Osteocyte (in vitro differentiated cells): ENCODE measurements around the gene ZPR1. TPM values are rescaled to one million over a fixed set of nuclear protein-coding genes. Genes with fewer than 3 reads are reported as not detected.

Experiments used
- DNase-seq: peaks from one replicate; pipeline ENCODE4 v3.0.0; 2021; ENCODE audit warnings: mixed read lengths; ENCODE audit not compliant: unreplicated experiment; ENCODE audit errors: extremely low spot score
- H3K27ac Mint-ChIP-seq: one replicate; pipeline ENCODE4 v1.8.0; 2021; ENCODE audit warnings: mild to moderate bottlenecking, mixed read lengths; ENCODE audit not compliant: unreplicated experiment
- H3K27me3 Mint-ChIP-seq: one replicate; pipeline ENCODE4 v1.8.0; 2021; ENCODE audit warnings: mixed read lengths; ENCODE audit not compliant: unreplicated experiment
- H3K36me3 Mint-ChIP-seq: one replicate; pipeline ENCODE4 v1.8.0; 2021; ENCODE audit warnings: mixed read lengths; ENCODE audit not compliant: unreplicated experiment
- H3K4me1 Mint-ChIP-seq: one replicate; pipeline ENCODE4 v1.8.0; 2021; ENCODE audit warnings: mixed read lengths; ENCODE audit not compliant: unreplicated experiment
- H3K4me3 Mint-ChIP-seq: one replicate; pipeline ENCODE4 v1.8.0; 2021; ENCODE audit warnings: mild to moderate bottlenecking, moderate library complexity, mixed read lengths; ENCODE audit not compliant: unreplicated experiment
- H3K9me3 Mint-ChIP-seq: one replicate; pipeline ENCODE4 v1.8.0; 2021; ENCODE audit warnings: mixed read lengths; ENCODE audit not compliant: unreplicated experiment
- total RNA-seq: library from RNA; stranded (reverse); gene quantifications from 2 replicates; pipeline ENCODE4 v1.2.1, GENCODE V29; 2021
- TF ChIP-seq, protein P1 (sequence below): fragments of 200-600 bp; sonication (generic); IDR thresholded peaks from 2 replicates; pipeline ENCODE4 v1.5.0; 2021; ENCODE audit warnings: antibody characterized with exemption, mild to moderate bottlenecking, moderate library complexity

Gene ZPR1
- total RNA-seq, 1 donor from 2014 or later: 35.1 TPM

GRCh38 chr11:116731821-116732220, 56.0 kb downstream of the ZPR1 start:
- Mint-ChIP-seq H3K27me3 (peaks cover 3% of the 10 kb centered on the region), H3K9me3 (no peaks in the 10 kb centered on the region), H3K4me1 (peaks cover 20% of the 10 kb centered on the region), H3K36me3 (no peaks in the 10 kb centered on the region), H3K27ac (no peak overlapping the region), H3K4me3 (no peak overlapping the region)
- TF ChIP-seq, protein P1, sequence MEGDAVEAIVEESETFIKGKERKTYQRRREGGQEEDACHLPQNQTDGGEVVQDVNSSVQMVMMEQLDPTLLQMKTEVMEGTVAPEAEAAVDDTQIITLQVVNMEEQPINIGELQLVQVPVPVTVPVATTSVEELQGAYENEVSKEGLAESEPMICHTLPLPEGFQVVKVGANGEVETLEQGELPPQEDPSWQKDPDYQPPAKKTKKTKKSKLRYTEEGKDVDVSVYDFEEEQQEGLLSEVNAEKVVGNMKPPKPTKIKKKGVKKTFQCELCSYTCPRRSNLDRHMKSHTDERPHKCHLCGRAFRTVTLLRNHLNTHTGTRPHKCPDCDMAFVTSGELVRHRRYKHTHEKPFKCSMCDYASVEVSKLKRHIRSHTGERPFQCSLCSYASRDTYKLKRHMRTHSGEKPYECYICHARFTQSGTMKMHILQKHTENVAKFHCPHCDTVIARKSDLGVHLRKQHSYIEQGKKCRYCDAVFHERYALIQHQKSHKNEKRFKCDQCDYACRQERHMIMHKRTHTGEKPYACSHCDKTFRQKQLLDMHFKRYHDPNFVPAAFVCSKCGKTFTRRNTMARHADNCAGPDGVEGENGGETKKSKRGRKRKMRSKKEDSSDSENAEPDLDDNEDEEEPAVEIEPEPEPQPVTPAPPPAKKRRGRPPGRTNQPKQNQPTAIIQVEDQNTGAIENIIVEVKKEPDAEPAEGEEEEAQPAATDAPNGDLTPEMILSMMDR: no peak
- DNase-seq: no peak

GRCh38 chr11:116731097-116731761, 56.6 kb downstream of the ZPR1 start:
- no peak overlapping the region for H3K27ac Mint-ChIP-seq
- H3K36me3 Mint-ChIP-seq: no peaks in the 10 kb centered on the region
- H3K4me1 Mint-ChIP-seq: peaks cover 26% of the 10 kb centered on the region

DNA sequence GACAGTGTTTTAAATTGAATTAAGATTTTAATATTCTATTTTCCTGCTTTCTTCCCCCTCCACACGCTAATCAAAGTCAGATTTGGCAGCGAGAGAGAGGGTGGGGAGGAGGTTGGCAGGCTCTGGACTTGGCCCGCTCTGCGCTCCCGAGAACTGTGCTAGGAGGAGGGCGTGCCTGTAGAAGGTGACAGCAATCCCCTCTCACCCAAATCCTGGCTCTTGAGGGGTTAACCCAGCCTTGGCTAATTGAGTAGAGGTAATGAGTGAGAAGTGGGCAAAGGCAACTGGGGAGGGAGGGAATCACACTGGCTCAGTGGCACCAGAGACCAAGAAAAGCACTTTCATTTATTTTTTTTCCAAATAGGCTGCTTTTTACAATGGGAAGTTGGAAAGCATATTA, 57.2 kb downstream of the ZPR1 start:
- peaks cover 33% of the 10 kb centered on the region for H3K4me1 Mint-ChIP-seq
- no peaks in the 10 kb centered on the region for H3K36me3 Mint-ChIP-seq
- DNase-seq: no peak
- TF ChIP-seq, protein P1: no peak
- H3K27ac Mint-ChIP-seq: no peak overlapping the region
- no peak overlapping the region for H3K4me3 Mint-ChIP-seq
- H3K27me3 Mint-ChIP-seq: peaks cover 3% of the 10 kb centered on the region
- H3K9me3 Mint-ChIP-seq: no peaks in the 10 kb centered on the region

More at GRCh38 chr11:116731097-116731761, 56.6 kb downstream of the ZPR1 start:
- Mint-ChIP-seq H3K4me3 (no peak overlapping the region), H3K27me3 (peaks cover 3% of the 10 kb centered on the region), H3K9me3 (no peaks in the 10 kb centered on the region)
- DNase-seq: peak; percentile 89
- TF ChIP-seq, protein P1: peak; percentile 21

DNA sequence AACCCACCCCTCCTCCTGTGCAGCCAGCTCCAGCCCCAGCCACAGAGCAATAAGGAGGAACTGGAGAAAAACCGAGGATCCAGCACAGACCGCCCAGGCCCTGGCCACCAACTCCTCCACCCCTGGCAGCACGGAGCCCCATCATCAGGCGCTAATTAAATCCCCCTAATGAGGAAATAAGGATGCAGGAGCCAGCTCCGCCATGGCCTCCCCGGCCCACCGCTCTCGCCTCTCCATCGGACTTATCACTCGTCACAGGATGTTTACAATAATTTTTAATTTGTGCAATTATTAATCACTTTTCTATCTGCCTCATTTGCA, 57.6 kb downstream of the ZPR1 start:
- Mint-ChIP-seq H3K4me1 (peaks cover 33% of the 10 kb centered on the region), H3K4me3 (no peak overlapping the region), H3K27me3 (peaks cover 3% of the 10 kb centered on the region), H3K27ac (no peak overlapping the region), H3K36me3 (no peaks in the 10 kb centered on the region), H3K9me3 (no peaks in the 10 kb centered on the region)
- TF ChIP-seq, protein P1: no peak
- DNase-seq: no peak

DNA sequence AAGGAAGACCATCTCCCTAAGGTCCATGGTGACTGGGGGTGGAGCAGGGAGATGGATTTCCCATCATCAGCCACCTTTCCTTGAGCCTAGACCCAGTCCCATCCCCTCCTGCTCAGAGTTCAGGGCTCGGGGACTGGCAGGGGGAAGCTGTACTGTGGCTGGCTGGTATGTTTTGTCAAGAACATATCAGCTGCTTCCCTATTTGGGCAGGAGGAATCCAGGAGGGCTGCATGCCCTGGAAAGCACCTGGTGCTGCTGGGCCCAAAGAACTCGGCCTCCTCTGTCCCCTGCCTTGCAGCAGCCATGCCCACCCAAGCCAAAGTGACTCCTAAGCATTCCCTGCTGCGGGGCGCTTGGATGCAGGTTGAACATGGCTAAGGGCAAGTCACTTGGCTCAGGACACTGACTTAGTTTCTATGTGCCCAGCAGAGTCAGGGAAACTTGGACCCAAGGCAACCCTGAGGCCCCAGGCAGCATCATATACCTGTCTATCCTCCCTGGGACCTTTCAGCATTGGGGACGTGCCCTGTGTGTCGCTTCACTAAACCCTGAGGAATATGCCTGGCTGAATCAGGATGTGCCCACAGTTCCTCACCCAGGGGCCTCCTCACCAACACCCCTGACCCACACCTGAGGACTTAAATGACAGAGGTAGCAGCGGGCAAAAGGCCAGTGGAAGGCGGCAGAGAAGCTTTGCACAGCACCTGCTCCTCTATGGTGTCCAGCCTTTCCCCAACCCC, 58.2 kb downstream of the ZPR1 start:
- Mint-ChIP-seq H3K4me1 (peaks cover 34% of the 10 kb centered on the region), H3K9me3 (no peaks in the 10 kb centered on the region), H3K4me3 (no peak overlapping the region), H3K36me3 (no peaks in the 10 kb centered on the region), H3K27me3 (peaks cover 3% of the 10 kb centered on the region), H3K27ac (no peak overlapping the region)
- no peak for DNase-seq
- TF ChIP-seq, protein P1: no peak
